ENCODE data around the gene ARID3A. TPM values are rescaled to one million over a fixed set of nuclear protein-coding genes. Genes with fewer than 3 reads are reported as not detected.

ARID3A gene
- total RNA-seq, 2 donors from 2014 or later: 3.8 to 18.7 TPM

DNA sequence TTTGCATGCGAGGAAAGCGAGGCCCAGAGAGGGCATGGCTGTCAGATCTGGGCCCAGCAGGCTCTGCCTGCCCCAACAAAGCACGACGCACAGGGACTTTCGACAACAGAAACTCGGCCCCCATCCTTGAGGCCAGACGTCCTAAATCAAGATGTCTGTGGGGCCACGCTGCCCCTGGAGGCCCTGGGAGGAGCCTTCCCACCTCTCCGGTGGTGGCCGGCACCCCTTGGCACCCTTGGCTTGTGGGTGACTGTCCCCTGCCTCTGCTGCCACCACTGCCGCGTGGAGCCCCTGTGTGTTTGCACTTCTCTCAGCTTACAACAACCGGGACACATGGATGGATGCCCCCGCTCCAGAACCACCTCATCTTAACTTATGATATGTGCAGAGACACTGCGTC is 62.7 kb downstream of the ARID3A start:
- Histone ChIP-seq H3K4me1 (replicated peaks) (no peaks in the 10 kb centered on the region), H3K4me3 (no peak overlapping the region), H3K27me3 (replicated peaks; ENCODE audit: insufficient read depth) (no peaks in the 10 kb centered on the region), H3K9me3 (no peaks in the 10 kb centered on the region), H3K27ac (no peak overlapping the region), H3K36me3 (peaks cover 0 to 14% of the 10 kb centered on the region in 2 donors)
- no peak for DNase-seq (ENCODE audit: low spot score)
- intact Hi-C loops (cut with DNase I): loop anchor here (10.0 kb wide), 2 partner anchors 214 to 324 kb away; partner anchors contain the start of gene RNF126
- WGBS: 80% methylated on average over 15 of the region's 15 CpGs
- TF ChIP-seq POLR2A (IDR thresholded peaks at IDR 0.05) (no peak), POLR2AphosphoS5 (IDR thresholded peaks at IDR 0.05) (no peak), CTCF (IDR thresholded peaks at IDR 0.05) (no peak)

- no peak for DNase-seq (ENCODE audit: low spot score)
- TF ChIP-seq CTCF (IDR thresholded peaks at IDR 0.05): no peak
- TF ChIP-seq POLR2A (IDR thresholded peaks at IDR 0.05): no peak
- no peak for TF ChIP-seq POLR2AphosphoS5 (IDR thresholded peaks at IDR 0.05)
- WGBS: 90% methylated on average over 24 of the region's 25 CpGs
Measured at GRCh38 chr19:989381-990081, 63.7 kb downstream of the ARID3A start.

GRCh38 chr19:990119-990571 is 64.3 kb downstream of the ARID3A start:
- Histone ChIP-seq H3K27me3 (replicated peaks; ENCODE audit: insufficient read depth) (no peaks in the 10 kb centered on the region), H3K4me3 (no peak overlapping the region), H3K9me3 (no peaks in the 10 kb centered on the region), H3K4me1 (replicated peaks) (no peaks in the 10 kb centered on the region), H3K27ac (no peak overlapping the region), H3K36me3 (peaks cover 0 to 14% of the 10 kb centered on the region in 2 donors)
- TF ChIP-seq CTCF (IDR thresholded peaks at IDR 0.05) (no peak), POLR2AphosphoS5 (IDR thresholded peaks at IDR 0.05) (no peak), POLR2A (IDR thresholded peaks at IDR 0.05) (no peak)
- intact Hi-C loops (cut with DNase I): no loop called here
- 73% methylated on average over 26 of the region's 27 CpGs for WGBS
- DNase-seq (ENCODE audit: low spot score): no peak

More at GRCh38 chr19:989381-990081, 63.7 kb downstream of the ARID3A start:
- H3K4me3 ChIP-seq: no peak overlapping the region
- H3K27ac ChIP-seq: no peak overlapping the region
- H3K36me3 ChIP-seq: peaks cover 0 to 14% of the 10 kb centered on the region in 2 donors
- H3K4me1 ChIP-seq (replicated peaks): no peaks in the 10 kb centered on the region
- no peaks in the 10 kb centered on the region for H3K9me3 ChIP-seq
- intact Hi-C loops (cut with DNase I): loop anchor here (10.0 kb wide), 2 partner anchors 215 to 325 kb away; partner anchors contain the start of gene RNF126
- no peaks in the 10 kb centered on the region for H3K27me3 ChIP-seq (replicated peaks; ENCODE audit: insufficient read depth)

- Histone ChIP-seq H3K27ac (no peak overlapping the region), H3K36me3 (peaks cover 0 to 14% of the 10 kb centered on the region in 2 donors), H3K4me1 (replicated peaks) (no peaks in the 10 kb centered on the region), H3K4me3 (no peak overlapping the region), H3K27me3 (replicated peaks; ENCODE audit: insufficient read depth) (no peaks in the 10 kb centered on the region), H3K9me3 (no peaks in the 10 kb centered on the region)
- DNase-seq (ENCODE audit: low spot score): no peak
- TF ChIP-seq POLR2A (IDR thresholded peaks at IDR 0.05): no peak
- no peak for TF ChIP-seq POLR2AphosphoS5 (IDR thresholded peaks at IDR 0.05)
- TF ChIP-seq CTCF (IDR thresholded peaks at IDR 0.05): no peak
- intact Hi-C loops (cut with DNase I): no loop called here
- 87% methylated on average over 15 of the region's 23 CpGs for WGBS
Measured at GRCh38 chr19:990746-991145, 64.9 kb downstream of the ARID3A start.
